ENCODE measurements around the gene ADAMTS4.

Gene ADAMTS4

DNA sequence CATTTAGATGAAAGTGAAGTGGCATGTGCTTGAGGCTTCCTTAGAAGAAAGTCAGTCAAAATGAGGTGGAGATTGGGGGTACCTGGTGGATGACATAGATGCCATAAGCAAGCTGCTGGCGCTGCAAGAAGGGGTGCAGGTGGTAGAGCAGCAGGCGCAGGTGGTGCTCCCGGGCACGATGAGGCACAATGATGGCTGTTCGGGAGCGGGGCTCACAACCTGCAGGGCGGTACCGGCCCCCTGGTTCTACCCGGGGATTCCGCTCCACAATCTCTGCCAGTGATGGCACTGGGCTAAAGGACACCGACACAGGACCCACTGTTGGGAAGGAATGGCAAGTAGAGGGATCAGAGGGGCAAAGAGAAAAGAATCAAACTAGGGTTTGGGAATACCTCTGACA is 23.9 kb downstream of the ADAMTS4 start:
- DNase-seq (ENCODE audit: low read depth, low spot score): no peak

DNA sequence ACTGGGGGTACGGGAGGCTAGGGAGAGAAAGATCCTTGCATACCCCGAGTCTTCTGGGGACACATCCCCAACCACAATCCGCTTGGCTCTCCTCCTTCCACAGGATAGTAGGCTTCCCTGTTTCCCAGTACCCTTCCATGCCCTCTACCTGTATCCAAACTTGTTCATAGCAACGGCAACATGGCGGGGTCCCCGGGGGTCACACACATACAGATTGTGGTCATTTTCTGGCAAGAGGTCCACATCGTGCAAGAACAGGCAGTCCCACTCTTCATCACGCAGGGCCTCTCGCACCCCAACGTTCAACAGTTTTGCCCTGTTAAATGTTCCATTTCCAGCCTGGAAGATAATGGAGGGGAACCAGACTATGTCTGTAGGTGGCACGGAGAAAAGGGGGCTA is 25.1 kb downstream of the ADAMTS4 start:
- DNase-seq (ENCODE audit: low read depth, low spot score): no peak

DNA sequence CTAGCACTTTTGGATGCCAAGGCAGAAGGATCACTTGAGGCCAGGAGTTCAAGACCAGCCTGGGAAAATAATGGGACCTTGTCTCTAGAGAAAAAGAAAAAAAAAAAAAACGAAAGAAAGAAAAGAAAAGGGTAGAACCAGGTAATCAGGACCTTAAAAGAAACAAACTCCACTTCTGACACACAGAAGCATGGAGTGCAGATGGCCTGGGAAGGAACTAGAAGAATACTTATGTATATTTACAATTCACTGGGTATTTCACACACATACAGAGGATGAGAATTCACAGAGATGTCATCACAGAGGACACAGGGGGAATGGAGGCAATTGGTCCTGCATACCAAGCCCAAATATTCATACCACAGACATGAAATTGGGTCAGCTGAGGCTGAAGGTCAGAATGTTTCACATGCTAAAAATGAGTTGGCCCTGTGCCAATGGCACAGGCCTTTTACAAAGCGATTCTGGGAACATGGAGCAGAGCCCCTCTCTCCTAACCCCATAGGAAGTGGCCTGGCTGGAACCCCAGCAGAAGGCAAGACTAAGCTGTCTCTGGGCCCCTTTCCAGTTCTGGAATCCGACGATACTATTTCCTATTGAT is 26.0 kb downstream of the ADAMTS4 start:
- no peak for DNase-seq (ENCODE audit: low read depth, low spot score)

DNA sequence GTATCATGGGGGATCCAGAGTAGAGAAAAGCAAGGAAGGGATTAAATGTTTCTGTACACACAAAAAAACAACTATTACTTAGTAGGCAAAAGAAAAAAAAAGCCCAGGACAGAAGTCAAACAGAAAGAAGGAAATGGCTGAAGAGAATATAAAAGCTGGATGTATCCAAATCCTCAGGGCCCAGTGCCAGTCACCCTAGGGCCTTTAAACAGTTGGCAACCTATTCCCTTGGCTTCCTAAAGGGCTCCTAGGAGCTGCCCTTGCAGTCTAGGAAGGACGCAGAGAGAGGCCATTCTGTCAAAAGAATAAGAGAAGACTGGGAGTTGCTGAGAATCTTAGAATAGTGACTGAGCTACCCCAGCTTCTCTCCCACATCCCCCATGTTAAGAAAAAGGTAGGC is 26.5 kb downstream of the ADAMTS4 start:
- DNase-seq (ENCODE audit: low read depth, low spot score): no peak

GRCh38 chr1:161171696-161172095 is 27.2 kb downstream of the ADAMTS4 start:
- no peak for DNase-seq (ENCODE audit: low read depth, low spot score)

DNA sequence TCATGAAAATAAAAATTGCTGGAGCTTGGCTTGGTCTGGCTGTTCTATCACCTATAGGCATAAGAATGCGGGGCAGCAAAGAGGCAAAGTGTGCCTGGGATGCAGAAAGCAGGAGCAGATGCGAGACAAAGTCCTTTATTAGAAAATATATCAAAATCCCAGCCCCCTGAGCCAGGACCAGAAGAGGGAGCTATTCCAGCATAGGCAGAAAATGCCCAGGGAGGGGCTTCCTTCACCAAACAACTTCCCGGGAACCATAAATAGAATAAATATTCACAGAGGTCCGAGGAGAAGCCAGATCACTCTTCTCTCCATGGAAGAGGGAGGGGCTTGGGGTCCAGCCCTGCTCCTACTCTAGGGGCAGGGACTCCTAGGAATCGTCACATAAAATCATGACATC is 27.7 kb downstream of the ADAMTS4 start:
- no peak for DNase-seq (ENCODE audit: low read depth, low spot score)

GRCh38 chr1:161168906-161169305 is 29.9 kb downstream of the ADAMTS4 start:
- DNase-seq (ENCODE audit: low read depth, low spot score): no peak

GRCh38 chr1:161166669-161167548 is 31.9 kb downstream of the ADAMTS4 start:
- DNase-seq (ENCODE audit: low read depth, low spot score): no peak

DNA sequence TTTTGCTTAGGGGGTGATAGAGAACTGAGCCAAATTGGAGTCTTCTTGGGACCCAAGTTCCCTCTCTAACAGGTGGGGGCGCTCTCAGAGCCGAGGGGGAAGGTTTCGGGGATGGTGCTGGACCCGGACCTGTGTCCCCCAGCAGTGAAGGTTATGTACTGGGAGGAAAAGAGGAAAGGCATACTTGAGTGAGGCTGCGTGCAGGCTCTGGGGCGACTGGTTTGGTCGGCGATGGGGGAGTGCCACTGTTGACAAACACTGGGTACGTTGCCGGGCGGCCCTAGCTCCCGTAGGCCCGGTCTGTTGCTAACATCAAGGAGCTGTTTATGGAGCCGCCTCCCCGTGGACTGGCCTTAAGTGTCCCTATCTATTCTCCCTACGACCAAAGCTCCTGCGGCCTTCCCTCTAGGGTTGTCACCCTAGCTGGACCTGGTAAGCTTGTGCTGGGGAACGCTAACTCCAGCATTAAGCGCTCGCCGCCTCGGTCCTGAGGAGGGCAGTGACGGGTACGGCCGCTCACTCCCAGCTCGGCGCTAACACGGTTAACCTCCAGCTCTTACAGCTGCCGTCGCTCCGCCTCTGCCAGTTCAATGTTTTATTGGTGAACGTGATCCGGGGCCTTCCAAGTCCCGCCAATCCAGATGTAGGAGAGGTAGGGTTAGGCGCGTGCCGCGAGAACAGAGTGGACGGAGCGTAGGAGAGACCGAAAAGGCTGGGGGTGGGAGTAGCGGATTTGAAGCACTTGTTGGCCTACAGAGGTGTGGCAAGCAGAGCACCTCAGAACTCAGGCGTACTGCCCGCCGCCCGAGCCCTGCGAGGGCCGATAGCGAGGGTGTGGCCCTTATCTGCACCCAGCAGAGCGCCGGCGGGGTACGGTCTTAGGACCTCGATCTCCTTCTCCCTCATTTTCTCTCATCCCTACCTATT is 32.8 kb downstream of the ADAMTS4 start, which contains the start of gene PPOX:
TSS of gene PPOX (plus strand) at position 685 of the 927 bp plus-strand sequence. CDS start 422 bp downstream, outside the sequence.
- DNase-seq (ENCODE audit: low read depth, low spot score): peak; percentile 95

DNA sequence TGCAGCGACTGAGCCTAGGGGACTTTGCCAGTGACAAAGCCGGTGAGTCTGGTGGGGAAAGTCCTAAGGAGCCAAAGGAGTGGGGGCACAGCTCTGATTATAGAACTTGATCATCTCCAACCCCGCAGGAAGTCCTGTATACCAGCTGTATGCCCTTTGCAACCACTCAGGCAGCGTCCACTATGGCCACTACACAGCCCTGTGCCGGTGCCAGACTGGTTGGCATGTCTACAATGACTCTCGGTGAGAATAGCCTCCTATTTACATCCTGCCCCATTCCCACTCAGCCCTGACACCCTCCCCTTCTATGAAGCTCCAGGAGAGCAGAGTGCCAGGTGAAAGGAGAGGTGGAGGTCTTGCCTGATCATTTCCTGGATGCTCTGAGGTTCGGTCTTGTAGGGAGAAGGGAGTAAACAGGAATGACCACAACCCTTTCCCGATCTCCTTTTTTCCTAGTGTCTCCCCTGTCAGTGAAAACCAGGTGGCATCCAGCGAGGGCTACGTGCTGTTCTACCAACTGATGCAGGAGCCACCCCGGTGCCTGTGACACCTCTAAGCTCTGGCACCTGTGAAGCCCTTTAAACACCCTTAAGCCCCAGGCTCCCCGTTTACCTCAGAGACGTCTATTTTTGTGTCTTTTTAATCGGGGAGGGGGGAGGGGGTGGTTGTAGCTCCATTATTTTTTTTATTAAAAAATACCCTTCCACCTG is 33.8 kb downstream of the ADAMTS4 start:
- DNase-seq (ENCODE audit: low read depth, low spot score): no peak

DNA sequence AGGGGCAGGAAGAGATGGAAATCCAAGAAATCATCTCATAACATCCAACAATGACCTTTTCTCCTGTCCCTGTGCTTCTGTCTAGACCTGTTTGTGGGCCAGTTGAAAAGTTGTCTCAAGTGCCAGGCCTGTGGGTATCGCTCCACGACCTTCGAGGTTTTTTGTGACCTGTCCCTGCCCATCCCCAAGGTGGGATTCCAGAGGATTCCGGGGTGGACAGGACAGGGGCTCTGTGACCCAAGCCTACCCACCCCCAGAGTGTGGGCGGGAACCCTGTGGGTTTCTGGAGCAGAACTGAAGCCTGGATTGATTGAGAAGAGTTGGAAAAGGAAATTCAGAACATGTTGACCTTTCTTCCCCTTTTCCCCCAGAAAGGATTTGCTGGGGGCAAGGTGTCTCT is 35.1 kb downstream of the ADAMTS4 start:
- no peak for DNase-seq (ENCODE audit: low read depth, low spot score)

GRCh38 chr1:161162806-161163205 is 36.0 kb downstream of the ADAMTS4 start:
- no peak for DNase-seq (ENCODE audit: low read depth, low spot score)

- DNase-seq (ENCODE audit: low read depth, low spot score): no peak
Observed at GRCh38 chr1:161162052-161162451, 36.8 kb downstream of the ADAMTS4 start.

DNA sequence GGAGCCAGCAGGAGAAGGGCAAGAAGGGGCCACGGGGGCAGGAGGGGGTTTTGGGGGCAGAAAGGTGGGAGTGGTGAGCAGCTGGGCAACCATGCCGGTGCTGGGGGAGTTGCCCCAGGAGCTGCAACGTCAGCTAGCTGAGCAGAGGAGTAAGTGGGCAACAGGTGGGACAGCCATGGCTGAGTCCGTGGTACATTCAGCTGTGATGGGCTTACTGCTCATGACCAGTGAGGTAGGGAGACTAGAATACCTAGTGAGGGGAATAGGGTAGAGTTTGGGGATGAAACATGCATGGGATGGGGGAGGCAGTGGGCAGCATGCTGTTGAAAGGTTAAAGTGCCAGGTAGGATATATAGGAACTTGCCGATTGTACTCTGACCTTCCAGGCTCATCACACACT is 37.2 kb downstream of the ADAMTS4 start:
- no peak for DNase-seq (ENCODE audit: low read depth, low spot score)

DNA sequence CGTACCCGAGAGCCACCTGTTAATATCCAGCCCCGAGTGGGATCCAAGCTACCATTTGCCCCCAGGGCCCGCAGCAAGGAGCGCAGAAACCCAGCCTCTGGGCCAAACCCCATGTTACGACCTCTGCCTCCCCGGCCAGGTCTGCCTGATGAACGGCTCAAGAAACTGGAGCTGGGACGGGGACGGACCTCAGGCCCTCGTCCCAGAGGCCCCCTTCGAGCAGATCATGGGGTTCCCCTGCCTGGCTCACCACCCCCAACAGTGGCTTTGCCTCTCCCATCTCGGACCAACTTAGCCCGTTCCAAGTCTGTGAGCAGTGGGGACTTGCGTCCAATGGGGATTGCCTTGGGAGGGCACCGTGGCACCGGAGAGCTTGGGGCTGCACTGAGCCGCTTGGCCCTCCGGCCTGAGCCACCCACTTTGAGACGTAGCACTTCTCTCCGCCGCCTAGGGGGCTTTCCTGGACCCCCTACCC is 38.1 kb downstream of the ADAMTS4 start:
- no peak for DNase-seq (ENCODE audit: low read depth, low spot score)

GRCh38 chr1:161159913-161160243 is 39.0 kb downstream of the ADAMTS4 start:
- no peak for DNase-seq (ENCODE audit: low read depth, low spot score)

DNA sequence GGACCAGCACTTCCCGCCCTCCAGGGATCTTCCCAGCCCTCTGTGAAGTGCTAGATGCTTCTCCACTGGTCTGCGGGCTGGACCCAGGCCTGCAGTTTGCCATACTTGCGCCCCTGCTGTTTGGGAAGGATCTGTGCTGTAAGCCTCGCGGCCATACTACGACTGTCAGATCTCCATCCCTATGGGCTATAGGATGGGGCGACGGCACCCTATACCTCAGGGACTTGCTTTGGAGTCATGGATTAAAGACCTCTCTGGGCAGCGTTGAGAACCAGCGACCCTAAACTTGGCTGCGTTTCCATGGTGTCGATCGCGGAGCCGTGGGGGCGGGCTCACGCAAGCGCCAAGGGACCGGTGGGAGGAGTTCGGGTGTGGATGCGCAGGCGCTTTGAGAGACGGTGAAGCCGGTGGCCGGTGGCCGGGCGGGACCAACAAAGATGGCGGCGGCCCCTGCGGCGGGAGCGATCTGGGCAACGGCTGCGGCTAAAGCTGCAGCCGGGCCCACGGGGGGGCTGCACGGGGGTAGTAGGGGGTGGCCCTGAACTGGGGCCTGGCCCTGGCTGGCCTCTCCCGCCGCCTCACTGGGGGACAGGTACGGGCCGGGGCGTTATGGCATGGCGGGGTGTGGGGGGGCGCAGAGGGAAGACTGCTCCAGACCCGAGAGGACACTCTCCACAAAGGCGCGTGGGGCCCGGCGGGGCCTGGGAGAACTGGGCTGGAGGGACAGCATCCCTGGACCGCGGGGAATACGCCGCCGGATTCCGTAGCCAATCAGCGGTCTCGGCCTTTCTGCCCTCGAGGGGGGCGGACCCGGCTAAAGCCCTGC is 39.6 kb downstream of the ADAMTS4 start, which contains the start of gene USP21:
TSS of gene USP21 (plus strand) at position 414 of the 826 bp plus-strand sequence. CDS start 1,141 bp downstream, outside the sequence.
- no peak for DNase-seq (ENCODE audit: low read depth, low spot score)

- no peak for DNase-seq (ENCODE audit: low read depth, low spot score)
Observed at GRCh38 chr1:161158316-161159010, 40.4 kb downstream of the ADAMTS4 start.

DNA sequence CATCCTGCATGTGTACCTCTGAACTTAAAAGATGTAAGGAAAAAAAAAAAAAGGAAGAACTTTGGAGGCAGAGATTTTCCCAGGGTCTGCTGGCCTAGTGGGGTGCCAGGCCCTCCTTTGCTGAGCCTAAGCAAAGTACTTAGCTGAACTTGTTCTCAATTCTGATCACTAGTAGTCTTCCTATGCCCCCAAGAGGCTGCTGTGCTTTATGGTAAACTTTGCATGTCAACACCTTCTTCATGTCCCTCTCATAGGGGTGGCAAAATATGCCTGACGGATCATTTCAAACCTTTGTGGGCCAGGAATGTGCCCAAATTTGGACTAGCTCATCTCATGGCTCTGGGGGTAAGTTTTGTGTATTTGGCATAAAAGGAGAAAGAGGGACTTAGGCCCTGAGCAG is 41.0 kb downstream of the ADAMTS4 start:
- DNase-seq (ENCODE audit: low read depth, low spot score): no peak

Data from smooth muscle cell of the brain vasculature (primary cell).